HEK293 (cell line): Measurements from ENCODE around the gene GPM6B.

ENCODE experiments used
- CTCF ChIP-seq: fragments of 450-650 bp; formaldehyde crosslinking; IDR thresholded peaks from 2 replicates; pipeline ENCODE4 v1.5.1; 2016; ENCODE audit warnings: missing biosample characterization, missing genetic modification characterization
- FEZF1 ChIP-seq: fragments of 450-650 bp; formaldehyde crosslinking; IDR thresholded peaks from 2 replicates; pipeline ENCODE4 v1.5.1; 2016; ENCODE audit warnings: missing biosample characterization, missing genetic modification characterization
- GFI1B ChIP-seq: fragments of 450-650 bp; formaldehyde crosslinking; IDR thresholded peaks from 2 replicates; pipeline ENCODE4 v1.5.1; 2016; ENCODE audit warnings: missing biosample characterization, missing genetic modification characterization
- ZNF426 ChIP-seq: fragments of 450-650 bp; formaldehyde crosslinking; IDR thresholded peaks from 2 replicates; pipeline ENCODE4 v1.5.1; 2017; ENCODE audit warnings: missing biosample characterization, missing genetic modification characterization, mild to moderate bottlenecking, inconsistent platforms, moderate library complexity
- ZNF433 ChIP-seq: fragments of 450-650 bp; formaldehyde crosslinking; IDR thresholded peaks from 2 replicates; pipeline ENCODE4 v1.5.1; 2016; ENCODE audit warnings: missing biosample characterization, missing genetic modification characterization, low read depth
- ZNF776 ChIP-seq: fragments of 450-650 bp; formaldehyde crosslinking; IDR thresholded peaks from 2 replicates; pipeline ENCODE4 v1.5.0; 2017; ENCODE audit warnings: missing biosample characterization, missing genetic modification characterization, borderline replicate concordance
- ZSCAN18 ChIP-seq: fragments of 450-650 bp; formaldehyde crosslinking; IDR thresholded peaks from 2 replicates; pipeline ENCODE4 v1.5.1; 2016; ENCODE audit warnings: missing biosample characterization, missing genetic modification characterization

DNA sequence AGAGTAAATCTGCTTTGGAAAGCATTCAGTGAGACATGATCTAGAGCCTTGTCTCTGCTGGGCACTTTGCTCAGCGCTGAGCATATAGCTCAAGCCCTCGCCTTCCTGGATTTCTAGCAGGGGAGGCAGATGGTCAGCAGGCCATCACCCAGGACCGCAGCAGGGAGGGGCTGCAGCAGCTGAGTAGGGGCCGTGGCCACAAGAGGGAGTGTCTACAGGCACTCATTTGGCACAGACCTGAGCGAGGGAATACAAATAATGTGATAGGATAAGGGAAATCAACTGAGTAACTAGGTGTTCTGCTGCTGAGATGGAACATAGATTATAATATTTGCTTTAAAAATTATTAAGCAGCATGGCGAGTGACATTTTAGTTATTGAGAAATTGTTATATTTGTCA lies 52.1 kb downstream of the GPM6B start:
- TF ChIP-seq ZNF426 (tag by site-specific recombination) (no peak), ZNF433 (tag by site-specific recombination) (no peak), ZSCAN18 (no peak), CTCF (no peak), GFI1B (tag by site-specific recombination) (no peak), FEZF1 (tag by site-specific recombination) (no peak), ZNF776 (tag by site-specific recombination) (no peak)
